COR-L47 (cell line): Measurements from ENCODE around the gene PEMT.

Experiments used
- DNase-seq: peaks from one replicate; lab custom pipeline; 2025; lab: John Stamatoyannopoulos, UW

The PEMT gene

DNA sequence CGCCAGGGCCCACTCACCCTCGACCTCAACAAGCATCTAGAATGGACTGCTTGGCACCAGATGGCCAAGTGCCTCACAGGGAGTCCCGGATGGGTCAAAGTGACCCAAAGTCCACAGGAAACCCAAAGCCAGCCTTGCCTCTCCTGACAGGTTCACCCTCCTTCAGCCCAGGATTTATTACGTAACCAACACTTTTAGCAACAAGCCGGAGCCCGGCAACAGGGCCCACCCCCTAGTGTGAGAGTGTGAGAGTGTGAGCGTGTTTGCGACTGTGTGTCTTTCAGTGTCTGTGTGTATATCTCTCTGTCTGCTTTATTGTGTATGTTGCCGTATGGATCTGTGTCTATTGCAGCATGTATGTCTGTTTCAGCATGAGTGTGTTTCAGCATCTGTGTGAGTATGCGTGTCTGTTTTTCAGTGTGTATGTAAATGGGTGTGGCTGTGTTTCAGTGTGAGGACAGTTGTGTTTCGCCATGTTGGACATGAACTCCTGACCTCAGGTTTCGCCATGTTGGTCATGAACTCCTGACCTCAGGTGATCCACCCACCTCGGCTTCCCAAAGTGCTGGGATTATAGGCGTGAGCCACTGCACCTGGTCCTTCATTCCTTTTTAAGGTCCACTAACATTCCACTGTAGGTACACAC is 13.7 kb upstream of the PEMT start:
- DNase-seq, result no peak

DNA sequence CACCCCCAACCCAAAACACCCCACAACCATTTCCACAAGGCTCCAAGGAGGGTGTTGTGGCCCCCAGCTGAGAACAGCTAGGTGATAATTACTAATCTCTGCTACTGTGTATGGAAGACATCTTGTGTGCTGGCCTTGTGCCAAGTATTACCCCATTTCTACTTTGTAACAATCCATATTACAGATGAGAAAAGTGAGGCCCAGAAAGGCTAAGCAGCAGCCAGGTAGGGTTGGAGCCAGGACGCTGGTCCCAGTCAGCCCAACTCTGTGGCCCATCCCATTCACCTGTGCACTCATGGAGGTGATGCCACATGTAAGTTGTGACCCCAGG is 12.4 kb upstream of the PEMT start:
- no peak for DNase-seq

DNA sequence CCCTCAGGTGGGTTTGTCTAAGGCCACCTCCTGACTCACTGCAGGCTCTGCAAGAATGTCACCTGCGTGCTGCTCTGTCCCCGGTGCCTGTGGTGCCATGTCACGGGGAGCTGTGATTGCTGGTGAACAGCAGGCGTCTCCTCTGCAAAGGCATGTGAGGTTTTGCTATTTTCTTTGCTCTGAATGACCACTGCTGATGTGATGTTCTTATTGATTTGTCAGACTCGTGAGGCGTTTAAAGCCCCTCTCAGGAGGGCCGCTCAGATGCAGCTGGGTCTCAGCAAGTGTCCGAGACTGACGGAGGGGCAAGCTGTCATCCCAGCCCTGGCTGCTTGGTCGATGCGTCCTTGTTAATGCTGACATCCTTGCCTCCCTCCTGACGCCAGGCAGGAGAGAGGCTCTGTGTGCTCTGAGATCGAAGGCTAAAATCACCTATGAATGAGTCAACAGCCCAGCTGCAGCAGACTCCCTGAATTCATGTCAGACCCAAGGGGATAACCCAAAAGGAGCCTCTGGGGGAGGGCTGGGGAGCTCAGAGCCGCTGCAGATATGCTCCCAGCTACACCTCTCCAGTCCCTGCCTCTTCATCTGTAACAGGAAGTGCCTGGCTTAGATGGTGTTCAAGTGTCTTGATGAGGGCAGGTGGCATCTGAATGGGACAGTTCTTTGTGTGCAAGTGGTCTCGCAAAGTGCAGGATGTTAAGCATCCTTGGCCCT is 11.8 kb upstream of the PEMT start:
- DNase-seq, result no peak

DNA sequence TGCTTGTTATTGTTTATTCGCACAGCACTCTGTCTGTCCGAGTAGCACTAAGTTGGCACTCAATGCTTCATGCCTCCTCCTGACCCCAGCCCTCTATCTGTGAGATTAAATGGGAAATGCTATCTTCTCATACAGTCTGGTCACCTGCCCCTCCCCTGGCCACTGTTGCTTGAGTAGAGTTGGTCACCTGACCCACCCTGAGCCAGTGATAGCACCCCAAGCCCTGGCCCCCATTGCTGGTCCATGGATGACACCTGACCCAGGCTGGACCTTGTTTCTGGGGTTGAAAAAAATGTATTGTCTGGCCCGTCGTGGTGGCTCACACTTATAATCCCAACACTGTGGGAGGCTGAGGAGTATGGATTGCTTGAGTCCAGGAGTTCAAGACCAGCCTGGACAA is 8.5 kb upstream of the PEMT start:
- no peak for DNase-seq

DNA sequence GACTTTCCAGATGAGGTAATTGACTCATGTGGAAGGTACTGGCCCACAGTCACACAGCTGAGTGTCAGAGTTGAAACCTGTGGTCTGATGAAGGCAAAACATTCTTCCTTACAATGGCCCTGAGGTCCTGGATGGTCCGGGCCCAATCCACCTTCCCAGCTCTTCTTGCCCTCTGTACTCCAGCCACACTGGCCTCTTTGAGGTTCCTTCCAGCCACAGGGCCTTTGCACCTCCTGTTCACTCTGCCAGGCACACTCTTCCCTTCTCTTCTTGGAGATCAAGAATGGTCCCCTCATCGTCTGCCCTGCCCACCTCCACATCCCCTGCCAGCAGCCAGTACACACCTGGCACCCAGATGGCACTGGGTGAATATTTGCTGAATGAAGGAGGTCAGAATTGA is 6.5 kb upstream of the PEMT start:
- no peak for DNase-seq

DNA sequence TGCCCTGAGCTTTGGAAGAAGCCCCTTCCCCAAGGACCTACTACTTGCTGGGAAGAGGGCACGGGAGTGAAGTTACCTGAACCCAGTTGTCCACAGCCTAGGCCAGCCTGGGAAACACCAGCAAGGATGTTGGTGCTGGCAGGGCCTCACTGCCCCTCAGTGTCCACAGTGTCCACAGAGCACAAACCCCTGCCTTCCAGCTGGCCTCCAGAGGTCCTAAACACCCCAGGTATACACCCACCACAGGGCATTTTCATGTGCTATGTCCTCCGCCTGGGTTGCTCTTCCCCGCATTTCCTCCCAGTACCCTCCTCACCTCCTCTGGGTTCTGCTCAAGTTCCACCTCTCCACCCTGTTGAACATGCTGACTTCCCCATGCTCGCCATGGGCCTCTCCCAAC is 4.2 kb upstream of the PEMT start:
- no peak for DNase-seq

DNA sequence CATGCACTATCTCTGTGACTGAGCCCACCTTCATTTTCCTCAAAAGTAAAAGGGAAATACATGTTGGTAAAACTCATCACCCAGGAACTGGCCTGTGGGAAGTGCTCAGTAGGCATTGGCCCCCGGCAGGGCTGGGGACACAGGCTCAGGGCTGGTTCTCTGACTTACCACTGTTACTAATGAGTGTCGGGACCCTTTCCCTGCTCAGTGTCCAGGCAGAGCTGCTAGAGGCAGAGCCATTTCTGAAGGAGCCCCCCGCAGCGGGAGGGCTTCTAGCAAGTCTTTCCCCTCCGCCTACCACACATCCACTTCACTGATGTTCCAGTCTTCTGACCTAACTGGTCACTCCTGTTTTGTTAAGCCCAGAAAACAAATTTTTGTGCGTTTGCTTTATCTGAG is 1.7 kb upstream of the PEMT start:
- DNase-seq, result no peak

DNA sequence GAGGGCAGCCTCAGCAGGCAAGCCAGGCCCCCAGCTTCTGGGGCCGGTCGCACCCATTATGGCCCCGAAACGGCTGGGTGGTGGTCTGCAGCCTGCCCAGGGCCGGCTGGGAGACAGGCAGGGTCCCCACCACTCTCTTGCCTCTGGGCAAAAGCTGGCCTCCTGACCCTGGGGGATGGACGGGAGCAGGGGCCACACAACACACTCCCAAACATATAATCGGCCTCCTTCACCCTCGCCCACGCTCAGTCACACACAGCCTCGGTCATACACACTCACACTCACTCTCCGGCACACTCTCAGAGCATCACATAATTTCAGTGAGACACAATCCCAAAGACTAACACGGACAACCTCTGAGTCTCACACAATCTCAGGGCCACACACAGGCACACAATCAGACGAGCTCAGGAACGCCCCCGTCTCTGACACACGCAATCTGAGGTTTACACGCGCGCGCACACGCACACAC is 589 bp downstream of the PEMT start:
- DNase-seq, result no peak

DNA sequence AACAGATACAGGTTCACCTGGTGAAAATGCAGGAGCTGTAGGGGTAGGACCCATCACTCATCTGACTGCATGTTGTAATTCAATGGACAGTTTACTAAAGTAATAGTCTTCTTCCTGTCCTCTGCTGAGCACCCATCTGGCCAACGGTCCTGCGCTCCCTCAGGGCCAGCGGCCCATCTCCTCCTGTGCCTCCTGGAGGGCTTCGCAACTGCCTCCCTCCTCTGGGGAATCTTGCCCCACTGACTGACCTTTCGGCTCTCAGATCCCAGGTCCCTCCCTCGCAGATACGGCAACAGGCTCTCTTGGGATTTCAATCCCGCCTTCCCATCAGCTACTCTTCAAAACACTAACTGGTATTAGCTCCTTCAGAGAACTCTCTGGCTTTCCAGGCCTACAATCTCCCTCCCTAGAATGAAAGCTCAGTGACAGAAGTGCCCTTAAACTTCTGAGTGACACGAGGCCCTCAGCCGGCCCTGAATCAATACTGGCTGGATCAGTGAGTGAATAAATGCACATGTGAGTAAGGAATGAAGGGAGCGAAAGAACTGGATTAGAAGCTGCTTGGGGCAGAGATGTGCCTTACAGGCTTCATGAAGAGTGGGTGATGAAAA is 1.3 kb downstream of the PEMT start:
- DNase-seq, result no peak

DNA sequence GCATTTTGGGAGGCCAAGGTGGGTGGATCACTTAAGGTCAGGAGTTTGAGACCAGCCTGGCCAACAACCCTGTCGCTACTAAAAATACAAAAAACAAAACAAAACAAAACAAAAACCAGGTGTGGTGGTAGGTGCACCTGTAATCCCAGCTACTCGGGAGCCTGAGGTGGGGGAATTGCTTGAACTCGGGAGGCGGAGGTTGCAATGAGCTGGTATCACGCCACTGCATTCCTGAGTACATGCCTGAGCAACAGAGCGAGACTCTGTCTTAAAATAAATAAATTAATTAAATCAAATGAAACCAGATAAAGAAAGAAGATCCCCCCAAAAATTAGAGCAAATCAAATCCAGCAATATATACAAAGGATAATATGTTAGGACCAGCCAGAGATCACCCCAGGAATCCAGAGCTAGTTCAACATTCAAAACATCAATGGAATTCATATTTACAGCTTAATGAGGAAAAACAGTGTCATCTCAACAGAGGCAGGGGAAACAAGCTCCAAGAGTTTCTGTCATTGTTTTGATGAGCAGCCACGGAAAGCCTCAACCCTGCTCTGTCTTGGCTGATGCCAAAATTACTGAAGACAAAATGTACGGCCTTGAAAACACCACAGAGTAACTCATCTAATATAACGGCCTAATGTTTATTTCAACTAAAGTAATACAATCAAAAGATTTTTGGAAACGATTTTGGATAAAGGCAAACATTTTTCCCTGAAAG is 3.7 kb downstream of the PEMT start:
- DNase-seq, result no peak

DNA sequence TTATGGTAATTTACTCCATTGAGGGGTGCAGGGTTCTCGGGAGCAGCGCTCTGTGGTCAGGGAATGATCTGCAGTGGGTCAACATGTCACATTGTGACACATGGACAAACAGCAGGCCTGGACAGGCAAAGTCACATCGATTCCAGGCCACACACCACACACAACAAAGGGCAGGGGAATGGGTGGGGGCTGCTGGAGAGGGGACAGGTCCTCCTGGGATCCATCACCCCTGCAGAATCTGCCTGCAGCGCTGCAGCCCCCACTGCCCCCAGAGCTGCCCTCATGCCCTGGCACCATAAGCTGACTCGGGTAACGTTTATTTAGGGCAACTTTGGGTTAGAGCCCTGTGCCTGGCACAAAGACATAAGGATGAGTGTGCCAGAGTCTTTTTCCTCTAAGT is 9.1 kb downstream of the PEMT start:
- DNase-seq, result no peak

DNA sequence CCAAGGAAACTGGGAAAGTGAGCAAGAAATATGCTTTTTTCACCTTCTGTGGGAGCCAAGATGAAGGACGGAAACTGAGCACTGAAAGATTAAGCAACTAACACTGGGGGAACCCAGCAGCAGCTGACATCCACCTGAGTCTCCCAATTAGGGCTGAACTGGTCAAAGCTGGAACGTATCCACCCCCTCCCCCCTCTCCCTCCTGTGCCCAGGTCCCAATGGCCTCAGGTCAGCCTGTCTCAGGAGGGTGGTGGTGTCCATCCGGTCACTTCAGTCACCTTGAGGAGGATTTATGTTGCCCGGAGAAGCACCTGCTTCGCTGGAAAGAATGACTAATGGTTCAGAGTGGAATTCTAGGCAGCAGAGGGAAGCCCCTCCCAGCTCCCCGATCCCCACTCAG is 10.0 kb downstream of the PEMT start:
- no peak for DNase-seq

DNA sequence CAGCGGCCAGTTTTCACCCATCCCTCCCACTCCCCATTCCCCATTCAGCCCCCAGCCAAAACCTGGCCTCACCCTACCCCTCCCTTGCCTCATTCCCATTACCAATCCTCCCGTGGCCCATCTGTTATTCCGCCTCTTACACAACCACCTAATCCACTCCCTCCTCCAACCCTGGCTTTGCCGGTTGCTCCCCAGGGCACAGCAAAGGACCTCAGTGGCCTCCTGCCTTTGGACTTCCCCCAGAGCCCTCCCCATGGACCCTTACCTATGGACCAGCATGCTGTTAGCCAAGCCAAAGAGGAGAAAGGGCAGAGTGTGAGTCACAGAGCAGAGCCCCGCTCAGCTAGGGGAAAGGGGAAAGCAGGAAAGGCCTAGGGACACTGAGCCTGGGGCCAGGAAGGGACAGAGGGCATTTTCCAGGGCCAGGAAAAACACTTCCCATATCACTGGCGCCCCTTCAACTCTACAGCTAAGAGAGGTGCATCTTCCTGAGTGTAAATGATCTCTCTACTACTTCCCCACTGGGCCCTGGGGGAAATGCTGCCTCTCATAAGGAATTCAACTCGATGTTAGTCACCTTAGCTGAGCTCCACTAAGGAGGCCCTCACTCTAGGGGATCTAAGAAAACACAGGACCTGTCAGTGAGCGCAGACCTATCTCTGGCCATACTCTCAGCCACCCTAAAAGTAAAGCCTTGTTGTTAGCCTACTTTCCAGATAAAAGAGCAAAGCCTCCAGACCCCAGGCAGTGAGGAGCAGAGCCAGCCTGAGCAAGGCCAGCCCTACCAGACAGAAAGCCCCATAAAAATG is 10.6 kb downstream of the PEMT start:
- DNase-seq, result no peak

DNA sequence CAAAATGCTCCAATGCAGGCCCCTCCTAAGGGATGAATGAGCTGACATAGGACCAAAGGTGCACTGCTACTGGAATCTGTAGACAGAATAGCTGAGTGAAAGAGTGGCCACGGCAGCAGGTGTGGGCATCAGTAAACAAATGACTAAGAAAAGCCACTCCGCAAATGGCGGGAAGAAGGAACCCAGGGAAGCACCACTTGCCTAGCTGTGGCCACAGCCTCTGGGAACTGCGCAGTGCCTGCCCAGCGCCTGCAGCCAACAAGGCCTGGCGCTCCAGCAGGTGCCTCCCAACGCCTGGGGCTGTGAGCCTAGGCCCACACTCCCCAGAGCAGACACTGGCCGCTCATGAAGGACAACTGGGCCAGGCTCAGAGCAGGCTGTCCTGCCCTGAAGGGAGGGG is 11.8 kb downstream of the PEMT start:
- no peak for DNase-seq

DNA sequence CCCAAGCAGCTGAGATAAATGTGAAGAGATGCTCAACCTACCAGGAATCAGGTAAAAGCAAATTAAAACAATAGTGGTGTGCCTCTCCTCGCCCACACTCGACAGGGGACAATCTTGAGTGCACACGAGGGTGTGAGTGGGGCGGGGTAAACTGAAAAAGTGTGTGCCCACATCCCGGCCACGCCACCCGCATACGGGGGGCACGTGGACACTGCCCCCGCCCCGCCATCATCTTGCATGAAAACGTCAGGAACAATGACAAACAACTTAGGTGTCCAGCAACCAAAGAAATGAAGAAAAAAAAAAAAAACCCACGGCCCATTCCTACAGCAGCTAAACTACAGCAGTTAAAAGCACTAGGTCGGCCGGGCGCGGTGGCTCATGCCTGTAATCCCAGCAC is 14.1 kb downstream of the PEMT start:
- DNase-seq, result no peak

DNA sequence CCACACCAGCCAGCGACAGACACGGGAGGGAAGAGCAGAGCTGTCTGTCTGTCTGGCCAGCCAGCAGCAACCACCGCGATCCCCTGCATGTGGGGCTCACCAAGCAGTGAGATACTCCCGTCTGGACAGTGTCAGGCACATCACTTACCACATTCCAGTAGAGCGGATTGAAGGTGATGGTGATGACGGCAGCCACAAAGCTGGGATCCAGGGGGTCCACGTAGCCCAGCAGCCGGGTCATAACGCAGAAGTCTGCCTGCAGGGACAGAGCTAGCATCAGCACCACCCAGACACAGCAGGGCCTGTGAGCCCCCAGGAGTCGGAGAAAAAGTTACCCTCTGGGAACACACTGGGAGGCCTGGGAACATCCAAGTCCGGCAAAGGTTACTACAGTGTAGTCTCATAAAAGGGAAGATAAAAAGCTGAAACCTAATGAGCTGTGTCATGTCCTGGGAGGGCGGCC is 14.7 kb downstream of the PEMT start:
- no peak for DNase-seq

DNA sequence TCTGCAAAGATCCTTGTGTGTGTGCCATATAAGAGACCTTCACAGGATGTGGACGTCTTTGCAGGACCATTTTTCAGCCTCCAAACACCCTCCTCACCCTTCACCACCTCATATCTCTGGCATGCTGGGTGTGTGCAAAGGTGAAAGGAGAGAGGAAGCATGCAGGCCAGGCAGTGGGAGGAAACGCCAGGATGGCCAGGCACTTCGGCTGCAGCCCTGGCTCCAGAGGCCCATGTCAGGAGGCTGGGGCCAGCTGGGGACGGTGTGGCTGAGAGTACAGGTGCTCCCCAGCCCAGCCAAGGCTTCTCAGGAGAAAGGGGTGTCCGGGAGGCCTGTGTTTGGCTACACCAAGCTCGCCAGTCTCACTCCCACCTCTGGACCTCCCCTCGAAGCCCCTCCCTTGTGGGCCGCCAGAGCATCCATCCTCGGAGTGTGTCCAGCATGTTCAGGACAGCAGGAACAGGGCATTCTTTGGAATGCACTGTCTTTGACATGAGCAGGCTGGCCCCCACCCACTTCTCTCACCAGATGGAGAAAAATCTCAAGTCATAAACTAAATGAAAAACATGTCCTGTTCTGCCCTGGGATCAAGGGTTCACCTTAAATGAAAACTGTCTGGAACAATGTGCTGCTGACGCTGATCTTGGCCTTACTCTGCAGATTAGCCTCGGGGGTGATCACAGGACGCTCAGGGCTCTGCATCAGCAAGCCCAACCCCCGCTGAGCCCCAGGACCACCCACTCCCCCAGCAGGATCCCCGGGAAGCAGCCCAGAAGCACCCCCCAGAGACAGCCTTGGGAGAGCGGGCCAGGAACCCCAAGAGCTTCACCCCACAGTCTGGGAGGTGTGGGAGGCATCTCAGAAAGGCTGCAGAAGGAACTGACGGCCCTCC is 15.9 kb downstream of the PEMT start:
- no peak for DNase-seq

DNA sequence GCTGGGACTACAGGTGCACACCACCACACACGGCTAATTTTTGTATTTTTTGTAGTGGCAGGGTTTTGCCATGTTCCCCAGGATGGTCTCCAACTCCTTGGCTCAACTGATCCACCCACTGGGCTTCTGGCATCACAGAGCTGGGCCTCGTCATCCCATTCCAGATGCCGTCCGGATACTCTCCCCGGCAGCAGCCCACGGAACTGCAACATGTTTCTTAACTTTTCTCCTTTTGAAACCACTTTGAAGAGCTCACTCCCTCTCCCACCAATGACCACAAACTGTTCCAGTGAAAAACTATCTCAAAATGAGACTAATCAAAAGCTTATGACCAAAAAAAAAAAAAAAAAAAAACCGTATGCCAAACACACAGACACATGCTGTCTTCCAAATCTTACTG is 17.6 kb downstream of the PEMT start:
- DNase-seq, result no peak

DNA sequence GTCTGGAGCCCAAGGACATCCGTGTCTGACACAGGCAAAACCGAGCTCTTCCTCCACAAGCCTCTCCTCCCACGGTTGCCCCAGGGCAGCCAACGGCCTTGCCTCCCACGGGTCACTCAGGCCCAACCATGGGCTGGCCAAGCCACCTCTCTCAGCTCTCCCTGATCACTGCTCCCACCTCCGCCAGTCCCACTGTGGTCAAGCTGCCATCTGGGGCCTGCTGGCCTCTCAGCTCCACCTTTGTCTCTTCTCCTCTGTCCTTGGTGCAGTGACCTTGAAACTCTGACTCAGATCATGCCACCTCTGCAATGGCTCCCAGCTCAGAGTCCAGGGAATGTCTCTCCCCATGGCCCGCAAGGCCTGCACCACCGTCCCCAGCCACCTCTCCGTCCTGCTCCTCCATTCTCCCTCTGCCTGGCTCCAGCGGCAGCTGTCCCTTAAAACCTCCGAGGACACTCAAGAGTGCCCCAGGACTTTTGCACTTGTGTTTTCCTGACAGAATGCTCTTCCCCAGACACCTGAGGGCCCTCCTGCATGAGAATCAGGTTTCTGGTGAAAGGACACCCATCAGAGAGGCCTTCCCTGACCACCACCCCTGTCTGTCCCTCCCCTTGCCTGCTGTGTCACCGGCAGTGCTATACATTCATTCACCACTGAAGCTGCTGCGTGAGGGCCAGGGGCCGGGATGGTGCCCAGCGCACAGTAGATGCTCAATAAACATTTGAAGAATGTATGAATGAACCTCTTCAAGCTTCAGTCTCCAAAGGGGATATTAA is 19.3 kb downstream of the PEMT start:
- no peak for DNase-seq
